ENCODE data around the gene PRAMEF7.
"Not testable (repeated sequence)": the region's sequence is repeated elsewhere in the genome, so short reads cannot be mapped to it uniquely, and the experiment has no call there.

PRAMEF7 gene

DNA sequence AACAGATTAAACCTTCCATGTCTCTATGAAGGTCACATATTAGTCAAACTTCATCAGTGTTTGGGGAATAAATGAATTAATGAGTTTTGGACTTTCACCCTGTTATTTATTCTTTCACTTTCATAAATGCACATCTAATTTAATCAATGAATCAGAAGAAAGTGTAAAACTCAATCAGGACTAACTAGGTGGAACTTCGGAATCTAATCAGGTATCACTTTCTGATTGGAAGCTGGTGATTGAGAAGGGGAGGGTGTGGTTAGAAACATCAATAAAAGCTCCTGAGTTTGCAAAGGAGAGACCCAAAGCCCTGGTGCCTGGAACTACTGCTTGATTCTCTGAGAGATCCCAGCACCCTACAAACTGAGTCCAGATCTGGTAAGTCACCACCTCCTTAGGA lies at the start of gene PRAMEF7:
Gene PRAMEF7, plus strand, starts transcription at position 301 of the 400 bp plus-strand sequence. CDS start 1,083 bp downstream, outside the sequence.
- DNase-seq, result not testable (repeated sequence)

GRCh38 chr1:12878453-12878852 lies 38.0 kb upstream of the PRAMEF7 start:
- not testable (repeated sequence) for DNase-seq

DNA sequence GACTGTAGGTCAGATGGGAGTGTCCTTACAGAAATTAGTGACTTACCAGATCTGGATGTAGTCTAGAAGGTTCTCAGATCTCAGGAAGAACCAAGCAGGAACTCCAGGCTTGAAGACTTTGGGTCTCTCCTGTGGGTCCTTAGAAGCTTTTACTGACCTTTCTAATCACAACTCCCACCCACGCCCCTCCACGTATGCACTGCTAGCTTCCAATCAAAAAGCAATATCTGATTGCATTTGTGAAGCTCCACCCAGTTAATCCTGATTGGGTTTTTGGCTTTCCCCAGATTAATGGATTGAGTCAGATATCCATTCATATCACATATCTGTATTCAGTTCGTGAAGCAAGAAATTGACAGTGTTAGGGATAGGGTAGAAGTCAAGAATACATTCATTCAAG lies 30.3 kb upstream of the PRAMEF7 start, which contains the start of gene PRAMEF4:
Gene PRAMEF4, minus strand, starts transcription at position 101 of the 400 bp plus-strand sequence. CDS start 2,807 bp downstream, outside the sequence.
- not testable (repeated sequence) for DNase-seq

DNA sequence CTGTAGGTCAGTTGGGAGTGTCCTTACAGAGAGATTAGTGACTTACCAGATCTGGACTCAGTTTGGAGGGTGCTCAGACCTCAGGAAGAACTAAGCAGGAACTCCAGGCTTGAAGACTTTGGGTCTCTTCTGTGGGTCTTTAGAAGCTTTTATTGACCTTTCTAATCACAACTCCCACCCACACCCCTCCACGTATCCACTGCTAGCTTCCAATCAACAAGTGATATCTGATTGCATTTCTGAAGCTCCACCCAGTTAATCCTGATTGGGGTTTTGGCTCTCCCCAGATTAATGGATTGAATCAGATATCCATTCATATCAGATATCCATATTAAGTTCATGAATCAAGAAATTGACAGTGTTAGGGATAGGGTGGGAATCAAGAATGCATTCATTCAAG lies 18.2 kb upstream of the PRAMEF7 start, which contains the start of gene PRAMEF10:
Gene PRAMEF10, minus strand, starts transcription at position 101 of the 400 bp plus-strand sequence. CDS start 2,423 bp downstream, outside the sequence.
- not testable (repeated sequence) for DNase-seq

DNA sequence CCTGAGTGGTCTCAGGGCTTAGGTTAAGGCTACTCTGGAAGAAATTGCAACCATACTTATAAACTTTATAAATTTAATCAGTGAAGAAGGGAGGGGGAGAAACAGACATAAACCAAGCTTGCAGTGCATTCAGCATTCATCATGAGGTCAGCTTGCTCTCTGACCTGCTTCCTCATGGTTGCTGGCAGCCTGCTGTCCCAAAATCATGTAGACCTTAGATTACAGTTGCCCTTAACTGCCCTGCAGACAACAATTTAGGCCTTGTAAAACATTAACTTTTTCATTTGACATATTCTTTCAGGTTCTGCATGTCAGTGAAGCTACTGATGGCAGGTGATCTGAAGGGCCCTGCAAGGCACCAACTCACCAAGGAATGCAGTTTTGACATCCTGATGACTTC lies 17.2 kb upstream of the PRAMEF7 start:
- not testable (repeated sequence) for DNase-seq

DNA sequence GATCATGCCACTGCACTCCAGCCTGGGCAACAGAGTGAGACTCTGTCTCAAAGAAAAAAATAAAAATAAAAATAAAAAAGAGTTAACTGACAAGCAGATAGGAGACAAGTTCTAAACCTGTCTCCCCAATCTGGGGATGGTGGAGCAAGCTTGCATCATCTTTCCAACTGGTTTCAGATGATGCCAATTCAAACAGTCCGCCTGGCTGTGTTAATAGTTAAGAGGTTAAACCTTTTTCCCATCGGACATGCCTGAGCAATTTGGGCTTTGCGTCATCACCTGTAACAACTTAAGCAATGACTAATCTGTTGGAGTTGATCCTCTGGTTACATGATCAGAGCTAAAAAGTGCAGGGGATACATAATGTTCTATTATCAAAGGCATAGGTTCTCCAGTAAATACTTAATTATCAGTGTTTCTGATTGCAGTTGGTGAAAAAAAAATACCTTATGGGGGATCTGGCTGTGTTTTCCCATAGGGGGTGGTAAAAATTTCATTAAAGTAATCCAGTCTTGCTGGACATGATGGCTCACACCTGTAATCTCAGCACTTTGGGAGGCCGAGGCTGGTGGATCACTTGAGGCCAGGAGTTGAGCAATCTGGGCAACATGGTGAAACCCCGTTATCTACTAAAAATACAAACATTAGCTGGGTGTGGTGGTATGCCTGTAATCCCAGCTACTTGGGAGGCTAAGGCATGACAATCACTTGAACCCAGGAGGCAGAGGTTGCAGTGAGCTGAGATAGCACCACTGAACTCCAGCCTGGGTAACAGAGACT lies 12.4 kb upstream of the PRAMEF7 start:
- DNase-seq, result not testable (repeated sequence)

DNA sequence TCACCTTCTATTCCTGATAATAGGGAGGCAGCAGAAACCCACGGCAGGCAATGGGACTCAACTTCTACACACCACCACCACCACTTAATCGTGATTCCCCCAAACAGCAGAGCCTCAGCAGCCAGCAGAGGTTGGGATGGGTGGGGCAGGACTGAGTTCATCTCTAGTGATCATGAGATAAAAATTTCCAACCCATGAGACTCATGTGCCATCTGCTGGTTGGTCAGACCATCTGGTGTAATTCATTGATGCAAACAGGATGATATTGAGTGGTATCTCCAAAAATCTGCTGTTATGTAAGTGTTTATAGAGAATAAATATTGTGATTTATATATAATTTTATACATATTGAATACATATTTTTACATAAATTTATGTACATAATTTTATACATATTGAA lies 5.3 kb downstream of the PRAMEF7 start:
- not testable (repeated sequence) for DNase-seq

DNA sequence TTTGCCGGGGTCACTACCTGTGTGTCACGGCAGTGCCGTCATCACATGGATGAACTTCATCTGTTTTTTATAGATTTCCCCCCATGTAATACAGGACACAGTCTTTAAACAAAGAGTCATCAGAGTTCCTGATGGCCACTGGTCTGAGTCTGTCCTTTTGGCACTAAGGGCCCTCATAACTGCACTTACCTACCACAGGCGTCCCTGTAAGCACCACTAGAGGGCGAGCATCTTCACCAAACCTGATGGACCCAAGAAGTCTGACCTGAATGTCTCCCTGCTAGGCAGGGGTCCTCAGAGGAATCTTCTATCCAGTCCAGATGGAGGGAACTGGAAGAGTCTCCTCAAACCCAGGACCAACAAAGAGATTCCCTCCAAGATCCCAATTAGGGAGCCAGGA lies 8.0 kb downstream of the PRAMEF7 start:
- not testable (repeated sequence) for DNase-seq

DNA sequence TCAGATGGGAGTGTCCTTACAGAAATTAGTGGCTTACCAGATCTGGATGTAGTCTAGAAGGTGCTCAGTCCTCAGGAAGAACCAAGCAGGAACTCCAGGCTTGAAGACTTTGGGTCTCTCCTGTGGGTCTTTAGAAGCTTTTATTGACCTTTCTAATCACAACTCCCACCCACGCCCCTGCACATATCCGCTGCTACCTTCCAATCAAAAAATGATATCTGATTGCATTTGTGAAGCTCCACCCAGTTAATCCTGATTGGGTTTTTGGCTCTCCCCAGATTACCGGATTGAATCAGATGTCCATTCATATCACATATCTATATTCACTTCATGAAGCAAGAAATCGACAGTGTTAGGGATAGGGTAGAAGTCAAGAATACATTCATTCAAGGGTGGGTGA lies 31.1 kb downstream of the PRAMEF7 start, which contains the start of gene PRAMEF6:
Gene PRAMEF6, minus strand, starts transcription at position 101 of the 400 bp plus-strand sequence. CDS start 5,062 bp downstream, outside the sequence.
- DNase-seq, result not testable (repeated sequence)

Measured in midbrain (tissue), 1 donor.